ENCODE data around the gene GRIA1. TPM values are rescaled to one million over a fixed set of nuclear protein-coding genes. Genes with fewer than 3 reads are reported as not detected.

The GRIA1 gene
- total and polyA plus RNA-seq, 10 of the 15 experiments (the other 5 are each of a cell fraction or from before 2014, with no cell fraction given), result 0.04 to 0.18 (median 0.04) TPM; not detected in 7

DNA sequence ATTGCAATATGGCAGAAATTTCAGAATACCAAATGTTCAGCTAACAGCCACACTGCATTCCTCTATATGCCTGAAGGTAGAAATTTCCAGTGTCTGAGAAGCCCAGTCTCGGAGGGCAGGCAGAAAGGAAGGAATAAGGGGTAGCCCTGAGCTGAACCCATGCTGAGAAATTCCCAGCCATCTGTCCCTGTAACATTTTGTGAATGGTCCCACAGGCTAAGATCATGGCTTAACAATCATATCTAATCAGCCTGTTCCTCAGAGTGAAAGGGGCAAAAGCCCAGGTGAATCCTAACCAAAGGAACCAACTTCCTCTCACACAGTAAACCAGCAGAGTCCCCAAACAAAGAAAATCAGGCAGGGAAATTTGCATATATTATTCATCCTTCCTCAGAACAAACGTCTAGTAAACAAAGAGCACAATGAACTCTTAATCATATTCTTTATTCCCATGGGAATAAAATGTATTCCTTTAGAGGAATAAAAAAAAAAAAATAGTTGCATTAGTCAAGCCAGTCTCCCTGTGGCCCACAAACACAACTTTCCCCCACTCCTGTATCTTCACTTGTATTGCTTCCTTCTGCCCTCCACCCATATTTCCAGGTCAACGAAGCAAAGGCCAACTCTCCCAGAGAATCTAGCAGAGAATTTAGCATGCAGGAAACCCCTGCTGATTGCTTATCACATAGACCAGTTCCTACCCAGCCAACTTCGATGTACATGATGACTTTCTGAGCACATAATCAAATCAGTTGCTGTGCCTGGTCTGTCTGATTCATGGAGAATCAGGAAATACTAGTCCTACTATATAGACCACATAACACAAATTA, 290.6 kb downstream of the GRIA1 start (continued):
- TF ChIP-seq NFXL1 (IDR thresholded peaks at IDR 0.05; ENCODE audit: borderline replicate concordance), result no peak

DNA sequence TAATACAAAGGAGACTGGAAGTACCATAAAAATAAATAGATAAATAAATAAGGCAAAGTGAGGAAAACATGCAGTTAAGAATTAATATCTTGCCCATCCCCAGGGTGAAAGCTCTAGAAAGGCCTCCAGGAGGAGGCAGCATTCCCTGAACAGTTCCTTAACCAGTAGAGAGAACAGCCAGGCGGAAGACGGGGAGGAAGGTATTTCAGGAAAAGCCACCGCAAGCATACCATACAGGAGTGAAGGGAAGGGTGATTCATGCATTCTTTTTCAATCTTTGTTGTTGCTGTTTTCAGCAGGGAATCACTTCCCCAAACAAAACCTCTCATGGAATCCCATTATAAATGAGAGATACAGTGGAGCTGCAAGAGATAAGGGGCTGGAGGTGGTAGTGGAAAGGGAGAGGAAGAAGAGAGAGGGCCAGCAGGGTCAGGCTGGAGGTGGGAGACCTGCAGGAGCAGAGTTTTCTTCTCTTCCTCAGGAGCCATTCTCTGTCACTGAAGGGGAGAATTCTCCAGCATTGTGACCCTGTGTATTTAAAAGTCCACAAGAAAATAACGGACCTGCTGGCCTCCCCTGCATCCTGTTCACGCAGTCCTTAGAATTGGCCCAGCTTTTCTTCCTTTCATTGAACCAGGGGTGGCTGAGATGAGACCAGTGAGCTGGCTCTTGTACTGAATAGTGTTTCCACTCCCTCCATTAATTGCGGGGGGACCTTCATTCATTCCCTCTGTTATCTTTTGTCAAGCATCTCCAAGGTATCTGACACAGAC, 292.3 kb downstream of the GRIA1 start:
- in situ Hi-C loops (cut with MboI), result no loop called here
- Histone ChIP-seq H3K9ac (ENCODE audit: control insufficient read depth, insufficient read depth, low read length) (no peak overlapping the region), H3K4me3 (no peak overlapping the region), H3K4me1 (ENCODE audit: control insufficient read depth, insufficient read depth, low read length) (no peaks in the 10 kb centered on the region), H3K27me3 (replicated peaks in 1 of 2; ENCODE audit: control insufficient read depth in 2 of 2, insufficient read depth in 2 of 2, low read length in 1 of 2) (no peaks in the 10 kb centered on the region), H4K20me1 (ENCODE audit: control insufficient read depth, insufficient read depth) (no peaks in the 10 kb centered on the region), H2AFZ (ENCODE audit: control insufficient read depth, low read depth, low read length) (no peak overlapping the region), H3K4me2 (ENCODE audit: control insufficient read depth, insufficient read depth) (no peak overlapping the region), H3K79me2 (ENCODE audit: control insufficient read depth, insufficient read depth, low read length) (no peaks in the 10 kb centered on the region), H3K9me3 (replicated peaks; ENCODE audit: control insufficient read depth, insufficient read depth, low read length) (no peaks in the 10 kb centered on the region), H3K36me3 (ENCODE audit: control insufficient read depth in 2 of 2, insufficient read depth in 2 of 2, low read length in 1 of 2) (no peaks in the 10 kb centered on the region), H3K27ac (ENCODE audit: control insufficient read depth, insufficient read depth) (no peak overlapping the region)
- intact Hi-C loops (cut with micrococcal nuclease; ENCODE audit: unreplicated experiment), result no loop called here
- SMC1A ChIA-PET (ENCODE audit: uncharacterized antibody, unreplicated experiment), result interaction anchor here (1.0 kb wide), 1 partner anchor 12 kb away, joined by 3 read pairs; no protein-coding TSS in a partner anchor
- TF ChIP-seq, protein P1, sequence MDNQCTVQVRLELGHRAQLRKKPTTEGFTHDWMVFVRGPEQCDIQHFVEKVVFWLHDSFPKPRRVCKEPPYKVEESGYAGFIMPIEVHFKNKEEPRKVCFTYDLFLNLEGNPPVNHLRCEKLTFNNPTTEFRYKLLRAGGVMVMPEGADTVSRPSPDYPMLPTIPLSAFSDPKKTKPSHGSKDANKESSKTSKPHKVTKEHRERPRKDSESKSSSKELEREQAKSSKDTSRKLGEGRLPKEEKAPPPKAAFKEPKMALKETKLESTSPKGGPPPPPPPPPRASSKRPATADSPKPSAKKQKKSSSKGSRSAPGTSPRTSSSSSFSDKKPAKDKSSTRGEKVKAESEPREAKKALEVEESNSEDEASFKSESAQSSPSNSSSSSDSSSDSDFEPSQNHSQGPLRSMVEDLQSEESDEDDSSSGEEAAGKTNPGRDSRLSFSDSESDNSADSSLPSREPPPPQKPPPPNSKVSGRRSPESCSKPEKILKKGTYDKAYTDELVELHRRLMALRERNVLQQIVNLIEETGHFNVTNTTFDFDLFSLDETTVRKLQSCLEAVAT (IDR thresholded peaks at IDR 0.05), result no peak
- TF ChIP-seq BCL11A (IDR thresholded peaks at IDR 0.05; ENCODE audit: low read depth, low read length) (no peak), NFXL1 (IDR thresholded peaks at IDR 0.05; ENCODE audit: borderline replicate concordance) (no peak), MEF2B (IDR thresholded peaks at IDR 0.05; ENCODE audit: partially characterized antibody, poor library complexity, severe bottlenecking) (no peak), EZH2 (IDR thresholded peaks at IDR 0.05; ENCODE audit: borderline replicate concordance, control insufficient read depth, low read depth, low read length) (no peak), LARP7 (IDR thresholded peaks at IDR 0.05) (no peak), IKZF2 (IDR thresholded peaks at IDR 0.05) (no peak), HDGF (IDR thresholded peaks at IDR 0.05) (no peak), IKZF1 (conservative IDR thresholded peaks at IDR 0.05) (no peak), POLR2AphosphoS2 (IDR thresholded peaks at IDR 0.05; ENCODE audit: low read depth, low read length) (no peak), SMAD1 (IDR thresholded peaks at IDR 0.05; ENCODE audit: low read depth, partially characterized antibody) (no peak), FOS (IDR thresholded peaks at IDR 0.05; ENCODE audit: borderline replicate concordance, extremely low read depth, insufficient read length) (no peak), HDAC6 (IDR thresholded peaks at IDR 0.05; ENCODE audit: unreplicated experiment) (no peak), PML (IDR thresholded peaks at IDR 0.05; ENCODE audit: low read length) (no peak), RAD51 (IDR thresholded peaks at IDR 0.05) (no peak)
- TF ChIP-seq, protein P2, sequence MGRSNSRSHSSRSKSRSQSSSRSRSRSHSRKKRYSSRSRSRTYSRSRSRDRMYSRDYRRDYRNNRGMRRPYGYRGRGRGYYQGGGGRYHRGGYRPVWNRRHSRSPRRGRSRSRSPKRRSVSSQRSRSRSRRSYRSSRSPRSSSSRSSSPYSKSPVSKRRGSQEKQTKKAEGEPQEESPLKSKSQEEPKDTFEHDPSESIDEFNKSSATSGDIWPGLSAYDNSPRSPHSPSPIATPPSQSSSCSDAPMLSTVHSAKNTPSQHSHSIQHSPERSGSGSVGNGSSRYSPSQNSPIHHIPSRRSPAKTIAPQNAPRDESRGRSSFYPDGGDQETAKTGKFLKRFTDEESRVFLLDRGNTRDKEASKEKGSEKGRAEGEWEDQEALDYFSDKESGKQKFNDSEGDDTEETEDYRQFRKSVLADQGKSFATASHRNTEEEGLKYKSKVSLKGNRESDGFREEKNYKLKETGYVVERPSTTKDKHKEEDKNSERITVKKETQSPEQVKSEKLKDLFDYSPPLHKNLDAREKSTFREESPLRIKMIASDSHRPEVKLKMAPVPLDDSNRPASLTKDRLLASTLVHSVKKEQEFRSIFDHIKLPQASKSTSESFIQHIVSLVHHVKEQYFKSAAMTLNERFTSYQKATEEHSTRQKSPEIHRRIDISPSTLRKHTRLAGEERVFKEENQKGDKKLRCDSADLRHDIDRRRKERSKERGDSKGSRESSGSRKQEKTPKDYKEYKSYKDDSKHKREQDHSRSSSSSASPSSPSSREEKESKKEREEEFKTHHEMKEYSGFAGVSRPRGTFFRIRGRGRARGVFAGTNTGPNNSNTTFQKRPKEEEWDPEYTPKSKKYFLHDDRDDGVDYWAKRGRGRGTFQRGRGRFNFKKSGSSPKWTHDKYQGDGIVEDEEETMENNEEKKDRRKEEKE (IDR thresholded peaks at IDR 0.05), result no peak
- no TSS peak for BruUV-seq (replicated peaks)
- FAIRE-seq (no peak), ATAC-seq (no peak), DNase-seq (ENCODE audit: low read depth, low spot score) (no peak)
- RAD21 ChIA-PET (ENCODE audit: unreplicated experiment), result no interaction called here
- WGBS (ENCODE audit: insufficient coverage, insufficient replicate concordance, low lambda C conversion rate, missing lambda C conversion rate), result 47% methylated on average over 6 of the region's 6 CpGs
- POLR2A ChIA-PET, result no interaction called here
- CTCF ChIA-PET, result no interaction called here

Data from GM12878 (cell line).